ELF-1 (cell line): ENCODE measurements around the gene KIF23.
A peak's percentile ranks its signal among the peaks of the same experiment; 100 is the strongest.

Experiments used
- DNase-seq: peaks from one replicate; pipeline ENCODE4 v3.0.0-alpha.2; 2016; ENCODE audit warnings: low read depth, low spot score

KIF23 gene

GRCh38 chr15:69394556-69395282, 19.4 kb upstream of the KIF23 start:
- peak; percentile 93 for DNase-seq

GRCh38 chr15:69395460-69395859, 18.7 kb upstream of the KIF23 start:
- DNase-seq: no peak

GRCh38 chr15:69395991-69396390, 18.2 kb upstream of the KIF23 start:
- no peak for DNase-seq

- DNase-seq: no peak
These were observed 15.7 kb upstream of the KIF23 start for GRCh38 chr15:69398491-69398891.

- peak; percentile 17 for DNase-seq
These were observed 13.3 kb upstream of the KIF23 start for GRCh38 chr15:69400850-69401249.

GRCh38 chr15:69402816-69403215, 11.3 kb upstream of the KIF23 start:
- DNase-seq: no peak

- no peak for DNase-seq
These were observed 10.6 kb upstream of the KIF23 start for GRCh38 chr15:69403594-69403993.

GRCh38 chr15:69405110-69405509, 9.0 kb upstream of the KIF23 start:
- no peak for DNase-seq

GRCh38 chr15:69407719-69408400, 6.3 kb upstream of the KIF23 start:
- DNase-seq: no peak

- DNase-seq: no peak
These were observed 5.3 kb upstream of the KIF23 start for GRCh38 chr15:69408841-69409240.

GRCh38 chr15:69410248-69410874, 3.8 kb upstream of the KIF23 start:
- no peak for DNase-seq

- DNase-seq: no peak
These were observed 1.9 kb upstream of the KIF23 start for GRCh38 chr15:69412274-69412673.

- DNase-seq: no peak
These were observed 1.4 kb upstream of the KIF23 start for GRCh38 chr15:69412701-69413100.

GRCh38 chr15:69414701-69415167, 585 bp downstream of the KIF23 start:
- peak; percentile 74 for DNase-seq

GRCh38 chr15:69415381-69415780, 1.2 kb downstream of the KIF23 start:
- no peak for DNase-seq

GRCh38 chr15:69417581-69417980, 3.4 kb downstream of the KIF23 start:
- DNase-seq: no peak

GRCh38 chr15:69421498-69421897, 7.3 kb downstream of the KIF23 start:
- no peak for DNase-seq

GRCh38 chr15:69422336-69422895, 8.3 kb downstream of the KIF23 start:
- DNase-seq: no peak

GRCh38 chr15:69424001-69424400, 9.9 kb downstream of the KIF23 start:
- no peak for DNase-seq

GRCh38 chr15:69424748-69425413, 10.7 kb downstream of the KIF23 start:
- no peak for DNase-seq

GRCh38 chr15:69433831-69434230, 19.7 kb downstream of the KIF23 start:
- no peak for DNase-seq

- DNase-seq: no peak
These were observed 20.1 kb downstream of the KIF23 start for GRCh38 chr15:69434238-69434637.
